OCI-LY7 (cell line): ENCODE data around the gene CPXM1.
A peak's percentile ranks its signal among the peaks of the same experiment; 100 is the strongest.

Experiments
- EZH2phosphoT487 ChIP-seq: fragments of 200-600 bp; sonication (generic); IDR thresholded peaks from 2 replicates; pipeline ENCODE4 v1.6.1; 2018; ENCODE audit warnings: low read depth, borderline replicate concordance, mild to moderate bottlenecking, mixed run types, antibody characterized with exemption, low read length, moderate library complexity, mixed read lengths
- TF ChIP-seq, protein P1 (sequence below): fragments of 200-600 bp; sonication (generic); conservative IDR thresholded peaks from 2 replicates; pipeline ENCODE4 v1.5.1; 2014; ENCODE audit warnings: mild to moderate bottlenecking, antibody characterized with exemption, low read length, moderate library complexity, mixed read lengths

DNA sequence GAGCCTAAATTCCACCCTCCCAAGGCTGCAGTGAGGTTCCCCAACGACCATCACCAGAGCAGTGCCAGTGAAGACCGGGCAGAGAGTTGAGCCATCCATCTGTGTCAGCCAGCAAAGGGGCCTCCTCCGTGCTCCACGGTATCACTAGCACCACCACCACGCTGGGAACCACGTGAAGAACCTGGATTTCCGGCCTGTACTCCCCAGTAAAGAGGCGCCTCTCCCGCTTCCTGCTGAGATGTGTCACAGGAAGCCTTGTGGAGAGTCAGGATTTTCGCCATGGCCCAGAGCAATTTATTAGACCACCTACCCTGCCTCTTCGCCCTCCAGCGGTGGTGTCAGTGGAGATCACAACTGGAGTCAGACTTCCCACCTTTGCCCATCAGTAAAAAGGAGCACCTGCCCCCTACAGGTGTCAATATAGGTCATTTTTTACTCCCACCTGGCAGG, 28.8 kb downstream of the CPXM1 start:
- TF ChIP-seq, protein P1, sequence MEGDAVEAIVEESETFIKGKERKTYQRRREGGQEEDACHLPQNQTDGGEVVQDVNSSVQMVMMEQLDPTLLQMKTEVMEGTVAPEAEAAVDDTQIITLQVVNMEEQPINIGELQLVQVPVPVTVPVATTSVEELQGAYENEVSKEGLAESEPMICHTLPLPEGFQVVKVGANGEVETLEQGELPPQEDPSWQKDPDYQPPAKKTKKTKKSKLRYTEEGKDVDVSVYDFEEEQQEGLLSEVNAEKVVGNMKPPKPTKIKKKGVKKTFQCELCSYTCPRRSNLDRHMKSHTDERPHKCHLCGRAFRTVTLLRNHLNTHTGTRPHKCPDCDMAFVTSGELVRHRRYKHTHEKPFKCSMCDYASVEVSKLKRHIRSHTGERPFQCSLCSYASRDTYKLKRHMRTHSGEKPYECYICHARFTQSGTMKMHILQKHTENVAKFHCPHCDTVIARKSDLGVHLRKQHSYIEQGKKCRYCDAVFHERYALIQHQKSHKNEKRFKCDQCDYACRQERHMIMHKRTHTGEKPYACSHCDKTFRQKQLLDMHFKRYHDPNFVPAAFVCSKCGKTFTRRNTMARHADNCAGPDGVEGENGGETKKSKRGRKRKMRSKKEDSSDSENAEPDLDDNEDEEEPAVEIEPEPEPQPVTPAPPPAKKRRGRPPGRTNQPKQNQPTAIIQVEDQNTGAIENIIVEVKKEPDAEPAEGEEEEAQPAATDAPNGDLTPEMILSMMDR = peak; percentile 32; the same call in 1 of the 2 replicates
- TF ChIP-seq EZH2phosphoT487 = no peak
